Epithelial cell of alveolus of lung (primary cell): Measurements from ENCODE around the gene TLE2. TPM values are rescaled to one million over a fixed set of nuclear protein-coding genes. Genes with fewer than 3 reads are reported as not detected.

Experiments
- total RNA-seq: library from RNA; depleted of rRNA; stranded (reverse); fragments of >200 nt; gene quantifications from 2 replicates; pipeline ENCODE4 v1.2.1, GENCODE V29; 2015

Gene TLE2
- 3.9 and 29.4 TPM in 2 replicates for total RNA-seq

DNA sequence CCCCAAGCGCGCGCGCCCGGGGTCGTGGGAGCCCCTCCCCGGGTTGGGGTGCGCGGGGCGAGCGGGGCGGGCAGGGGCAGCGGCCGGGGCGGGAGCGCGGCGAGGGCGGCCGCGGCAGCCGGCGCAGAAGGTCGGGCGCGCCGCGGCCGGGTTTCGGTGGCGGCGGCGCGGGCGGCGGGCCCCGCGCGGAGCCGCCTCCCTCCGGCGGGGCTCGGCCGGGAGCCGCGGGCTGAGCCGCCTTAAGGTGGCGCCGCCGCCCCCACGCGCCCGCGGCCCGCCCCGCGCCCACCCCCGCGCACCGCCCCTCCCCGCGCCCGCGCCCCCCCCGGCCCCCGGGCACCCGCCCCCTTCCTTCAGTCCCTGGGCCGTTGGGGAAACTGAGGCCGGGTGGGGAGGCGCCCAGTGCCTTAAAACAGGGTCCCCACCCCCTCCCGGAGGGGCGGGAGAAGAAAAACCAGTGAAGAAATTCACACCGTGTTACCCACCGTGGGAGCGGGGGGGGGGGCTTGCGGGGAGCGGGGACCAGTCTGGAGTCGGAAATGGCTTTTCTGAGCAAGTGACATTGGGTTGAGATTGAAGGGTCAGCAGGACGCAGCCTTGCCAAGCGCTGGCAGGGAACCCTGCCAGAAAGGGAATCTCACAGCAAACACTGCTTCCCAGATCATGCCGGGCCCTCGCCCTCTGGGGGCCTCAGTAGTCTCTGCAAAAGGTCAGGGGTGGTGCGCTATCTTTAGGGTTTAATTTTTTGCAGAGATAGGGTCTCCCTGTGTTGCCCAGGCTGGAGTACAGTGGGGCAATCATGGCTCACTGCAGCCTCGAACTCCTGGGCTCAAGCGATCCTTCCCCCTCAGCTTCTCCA lies at the start of gene TLE2:
TSS of gene TLE2 (minus strand) at position 216 of the 859 bp plus-strand sequence. CDS start 376 bp downstream, outside the sequence.

DNA sequence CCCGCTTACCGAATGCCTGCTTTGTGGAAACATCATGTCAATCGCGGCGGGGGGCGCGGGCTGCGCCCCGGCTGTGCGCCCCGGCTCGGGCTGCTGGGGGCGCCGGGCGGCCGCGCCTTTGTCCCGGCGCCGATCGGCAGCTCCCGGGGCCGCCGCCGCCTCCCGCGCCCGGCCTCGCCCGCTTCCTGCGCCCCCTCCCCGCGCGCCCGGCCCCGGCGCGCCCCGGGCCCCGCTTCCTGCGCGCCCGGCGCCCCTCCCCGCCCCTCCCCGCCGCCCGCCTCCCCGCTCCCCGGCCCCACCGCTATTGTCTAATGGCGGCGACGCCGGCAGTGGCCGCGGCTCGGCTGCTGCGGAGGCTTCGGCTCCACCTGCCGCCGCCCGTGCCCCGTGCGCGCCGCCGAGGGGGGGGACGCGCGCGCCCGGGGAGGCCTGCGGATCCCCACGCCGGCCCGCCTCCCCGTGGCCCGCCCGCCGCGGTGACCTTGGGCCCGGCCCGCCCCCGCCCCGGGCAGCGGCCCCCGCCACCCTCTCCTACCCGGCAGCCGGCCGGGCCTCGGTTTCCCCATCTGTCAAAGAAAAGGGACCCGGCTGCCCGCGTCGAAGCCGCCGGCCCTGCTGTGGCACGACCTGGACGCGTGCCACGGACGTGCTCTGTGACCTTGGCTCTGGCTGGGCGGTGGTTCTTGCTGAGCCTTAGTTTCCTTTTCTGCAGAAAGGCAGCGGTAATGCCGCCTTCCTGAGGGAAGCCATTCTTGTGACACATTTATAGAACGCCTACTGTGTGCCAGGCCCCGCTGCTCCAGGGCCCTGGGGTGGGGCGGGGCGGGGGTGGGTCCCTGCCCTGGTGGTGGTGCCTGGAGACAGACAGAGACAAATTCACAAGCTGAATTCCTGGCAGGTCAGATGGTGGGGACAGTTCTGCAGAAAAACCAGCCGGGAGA lies 33.4 kb upstream of the TLE2 start, which contains the start of gene TLE5:
TSS of gene TLE5 (minus strand) at position 331 of the 941 bp plus-strand sequence. CDS start at position 36, 295 bp downstream.

DNA sequence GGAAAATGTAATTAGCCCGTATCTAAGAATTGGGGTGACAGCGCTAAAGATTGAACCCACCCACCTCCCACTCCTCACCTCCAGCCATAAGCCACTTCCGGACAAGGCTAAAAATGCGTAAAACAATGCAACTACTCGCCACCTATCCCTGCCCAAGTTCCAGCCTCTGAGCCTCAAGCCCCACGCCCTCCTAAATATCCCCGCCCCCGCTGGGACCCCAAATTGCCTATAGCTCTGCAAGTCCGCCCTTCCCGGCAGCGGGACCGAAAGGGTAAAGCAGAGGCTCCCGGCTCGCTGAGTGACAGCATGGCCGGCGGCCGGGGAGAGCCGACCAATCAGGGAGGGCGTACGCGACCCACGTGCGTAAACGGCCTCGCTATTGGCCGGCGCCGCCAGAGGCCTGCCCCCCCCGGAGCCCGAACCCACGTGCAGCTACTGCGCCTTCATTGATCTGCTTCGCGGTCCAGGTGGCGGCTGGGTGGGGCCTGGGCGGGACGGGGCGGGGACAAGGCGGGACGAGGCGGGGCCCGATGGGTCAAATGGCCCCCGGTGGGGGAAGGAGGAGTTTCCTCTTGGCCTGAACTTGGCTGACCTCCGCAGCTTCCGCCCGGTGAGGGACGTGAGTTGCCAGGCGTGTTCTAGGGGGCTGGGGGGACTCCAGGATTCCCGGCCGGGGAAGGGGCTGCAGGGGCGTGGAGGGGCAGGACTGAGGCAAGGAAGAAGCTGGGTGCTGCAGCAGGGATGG lies 51.9 kb downstream of the TLE2 start, which contains the start of gene TLE6:
TSS of gene TLE6 (plus strand) at position 564 of the 745 bp plus-strand sequence. CDS start 670 bp downstream, outside the sequence.

Other genes starting within 250 kb of the TLE2 start
- 76.5 and 78.9 TPM in 2 replicates for gene SGTA, start 246.0 kb downstream of the TLE2 start, total RNA-seq
- gene THOP1, start 243.8 kb downstream of the TLE2 start, total RNA-seq = 73.5 and 90.1 TPM in 2 replicates
- 0.65 and 3.8 TPM in 2 replicates for gene ZNF554, start 209.4 kb downstream of the TLE2 start, total RNA-seq
- gene ZNF555, start 187.8 kb downstream of the TLE2 start, total RNA-seq = 4.9 and 7.5 TPM in 2 replicates
- 0.08 TPM in 1 of 2 replicates, not detected in the other for gene ZNF556, start 161.9 kb downstream of the TLE2 start, total RNA-seq
- gene ZNF57, start 128.4 kb downstream of the TLE2 start, total RNA-seq = 1.6 and 6.1 TPM in 2 replicates
- 2.6 and 4.9 TPM in 2 replicates for gene ZNF77, start 84.3 kb downstream of the TLE2 start, total RNA-seq
- gene TLE6, start 51.7 kb downstream of the TLE2 start, total RNA-seq = 1.2 and 8.9 TPM in 2 replicates
- gene TLE5, start 33.2 kb upstream of the TLE2 start, total RNA-seq = 391 and 417 TPM in 2 replicates
- 48.5 and 66.3 TPM in 2 replicates for gene GNA11, start 65.1 kb upstream of the TLE2 start, total RNA-seq
- gene GNA15, start 106.8 kb upstream of the TLE2 start, total RNA-seq = 3.4 TPM in 1 of 2 replicates, not detected in the other
- not detected in 2 replicates for gene S1PR4, start 149.5 kb upstream of the TLE2 start, total RNA-seq
- gene NCLN, start 156.7 kb upstream of the TLE2 start, total RNA-seq = 56.9 and 90.5 TPM in 2 replicates
- gene CELF5, start 195.4 kb upstream of the TLE2 start, total RNA-seq = not detected in 2 replicates